HG02571 (cell line): Measurements from ENCODE around the gene NREP.

Experiments used
- ATAC-seq: cut with Tn5 transposase; IDR thresholded peaks from one replicate; pipeline ENCODE4 v1.9.1; 2021; ENCODE audit warnings: mild to moderate bottlenecking, moderate library complexity; ENCODE audit not compliant: unreplicated experiment

Gene NREP, protein sequence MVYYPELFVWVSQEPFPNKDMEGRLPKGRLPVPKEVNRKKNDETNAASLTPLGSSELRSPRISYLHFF

DNA sequence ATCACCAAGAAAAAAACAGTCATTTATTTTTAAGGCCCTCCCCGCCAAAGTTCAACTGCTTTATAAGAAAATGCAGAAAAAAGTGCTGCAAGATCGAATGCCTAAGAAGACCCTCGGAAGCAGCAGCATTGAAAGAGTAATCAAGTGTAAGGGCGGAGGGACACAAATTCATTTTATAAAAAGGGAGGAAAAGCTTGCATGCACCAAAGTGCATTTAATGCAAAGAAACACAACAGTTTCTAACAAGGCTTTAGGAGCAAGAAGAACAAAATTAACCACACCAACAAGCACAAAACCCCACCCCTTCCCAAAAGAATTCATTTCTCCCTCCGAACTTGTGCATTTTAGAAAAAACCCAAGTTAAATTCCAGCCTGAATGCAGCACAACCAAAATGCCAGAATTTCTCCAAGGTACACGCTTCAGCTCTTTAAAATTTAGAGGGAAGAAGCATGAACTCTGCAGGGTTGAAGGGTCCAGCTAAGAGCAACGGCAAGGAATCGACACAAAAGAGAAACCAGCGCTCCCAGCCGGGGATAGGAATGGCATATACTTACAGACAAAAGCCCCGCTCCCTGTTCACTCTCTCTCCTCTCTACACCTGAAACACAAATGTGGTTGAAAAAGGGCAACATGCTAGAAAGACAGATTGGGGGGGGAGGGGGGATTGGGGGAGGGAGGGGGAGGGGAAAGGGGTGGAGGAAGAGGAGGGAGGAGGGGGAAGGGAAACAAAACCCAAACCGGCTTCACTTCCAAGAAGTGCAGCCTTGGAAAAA is at the start of gene NREP:
Gene NREP, minus strand, starts transcription at position 614 of the 774 bp plus-strand sequence. CDS start 1,422 bp downstream, outside the sequence.
- ATAC-seq, result peak; percentile 6

DNA sequence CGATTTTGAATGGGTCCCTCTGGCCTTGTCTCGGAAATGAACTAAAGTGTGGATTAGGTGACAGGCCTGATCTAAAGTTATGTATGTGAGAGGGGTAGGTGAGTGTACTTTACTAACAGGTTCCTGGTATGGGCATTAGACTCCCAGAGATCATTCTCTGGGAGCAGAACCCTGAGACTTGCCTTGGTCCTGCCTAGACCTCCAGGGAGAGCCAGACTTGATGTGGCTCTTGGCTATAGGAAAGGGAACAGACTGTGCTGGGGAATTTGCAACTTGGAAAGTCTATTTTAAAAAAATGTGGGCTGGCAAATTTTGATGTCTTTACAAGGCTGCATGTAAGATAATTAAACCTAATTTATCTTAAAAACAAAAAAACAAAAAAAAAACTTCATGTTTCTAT is 49.8 kb upstream of the NREP start:
- no peak for ATAC-seq

DNA sequence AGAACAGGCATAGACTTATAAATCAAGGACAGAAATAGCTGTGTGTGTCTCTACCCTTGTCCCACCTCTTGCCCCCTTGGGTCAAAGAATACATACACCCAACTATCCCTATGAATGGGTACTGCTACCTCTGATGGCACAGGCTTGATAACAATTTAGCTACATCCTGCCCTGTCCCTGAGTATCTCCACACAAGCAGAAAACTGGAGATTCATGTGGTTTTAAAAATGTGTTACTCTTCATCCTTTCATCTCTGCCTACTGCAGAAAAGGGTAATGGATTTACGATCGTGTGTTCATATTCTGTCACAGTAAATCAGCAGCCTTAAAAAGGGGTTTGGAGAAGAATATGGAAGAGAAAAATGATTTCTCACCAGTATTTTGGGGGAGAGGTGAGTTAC is 49.2 kb upstream of the NREP start:
- ATAC-seq, result no peak

DNA sequence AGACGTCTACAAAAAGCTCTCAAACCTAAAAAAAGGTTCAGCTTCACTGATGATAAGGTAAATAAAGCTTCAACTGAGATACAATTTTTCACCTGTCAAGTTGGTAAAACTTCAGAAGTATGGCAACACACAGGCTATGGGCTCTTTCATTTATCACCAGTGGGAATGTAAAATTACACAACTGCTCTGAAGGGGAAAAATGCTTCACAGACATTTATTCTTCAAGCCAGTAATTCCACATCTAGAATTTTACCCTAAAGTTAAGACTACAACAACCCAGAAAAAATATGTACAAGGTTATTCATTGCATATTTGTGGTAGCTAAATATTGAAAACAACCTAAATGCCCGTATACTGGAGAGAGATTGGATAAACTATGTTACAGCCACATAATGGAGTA is 48.1 kb upstream of the NREP start:
- ATAC-seq, result no peak

DNA sequence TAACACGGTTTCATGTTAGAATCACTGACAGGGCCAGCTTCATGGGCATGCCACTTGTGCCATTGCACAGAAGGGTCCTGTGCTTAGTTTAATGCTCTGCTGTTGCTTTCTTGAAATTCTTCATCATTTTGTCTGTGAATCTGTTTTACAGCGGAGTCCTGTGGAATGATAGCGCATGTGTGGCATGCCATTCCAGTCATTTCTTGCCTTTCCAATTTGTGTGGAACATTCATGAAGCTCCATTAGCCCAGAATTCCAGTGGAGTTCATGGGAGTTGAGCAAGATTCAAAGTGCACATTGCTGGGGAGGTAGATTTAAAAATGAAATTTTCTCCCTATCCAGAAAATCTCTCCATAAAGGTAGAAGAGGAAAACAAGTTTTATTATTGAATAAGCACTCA is 43.4 kb upstream of the NREP start:
- no peak for ATAC-seq

DNA sequence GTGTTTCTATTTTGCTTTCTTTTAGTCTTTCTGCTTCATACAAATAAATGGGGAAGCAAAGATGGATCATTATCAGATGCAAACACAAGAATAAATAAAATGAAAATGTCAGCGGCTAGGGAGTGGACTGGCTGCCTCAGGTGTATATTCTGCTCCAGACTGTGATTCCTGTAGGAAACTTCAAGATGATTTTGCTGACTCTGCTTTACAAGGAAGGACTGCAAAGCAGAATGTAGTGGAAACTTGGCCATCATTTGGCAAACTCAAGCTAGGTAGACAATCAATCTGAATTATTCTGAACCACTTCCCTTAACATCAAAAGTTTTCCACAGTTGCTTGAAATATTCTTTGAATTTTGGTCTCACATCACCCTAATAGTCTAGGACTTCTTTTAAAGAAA is 38.1 kb upstream of the NREP start:
- ATAC-seq, result no peak

DNA sequence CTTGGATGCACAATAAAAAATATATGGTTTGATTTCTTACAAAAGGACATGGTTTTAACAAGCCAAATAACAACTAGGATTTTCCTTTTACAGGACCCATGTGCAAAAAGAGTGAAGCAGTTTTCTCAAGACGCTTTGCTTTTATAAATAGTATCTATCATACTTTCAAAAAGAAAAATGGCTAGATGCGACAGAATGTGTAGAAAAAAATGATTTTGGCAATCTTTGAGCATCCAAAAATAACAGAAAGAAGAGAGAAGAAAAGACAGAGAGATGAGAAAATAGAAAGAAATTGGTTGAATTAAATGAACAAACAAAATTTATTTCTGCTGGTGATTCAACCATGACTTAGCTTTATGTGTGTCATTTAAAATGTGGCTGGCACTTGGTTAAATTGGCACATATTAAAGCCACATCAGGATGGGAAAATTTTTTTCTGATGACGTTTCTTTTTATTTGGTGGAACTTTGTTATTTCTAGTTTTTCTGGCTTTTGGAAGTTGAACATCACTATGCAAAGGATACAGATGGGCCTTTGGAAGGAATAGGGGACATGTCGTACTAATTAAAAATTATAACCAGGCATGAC is 35.6 kb upstream of the NREP start:
- ATAC-seq, result no peak

DNA sequence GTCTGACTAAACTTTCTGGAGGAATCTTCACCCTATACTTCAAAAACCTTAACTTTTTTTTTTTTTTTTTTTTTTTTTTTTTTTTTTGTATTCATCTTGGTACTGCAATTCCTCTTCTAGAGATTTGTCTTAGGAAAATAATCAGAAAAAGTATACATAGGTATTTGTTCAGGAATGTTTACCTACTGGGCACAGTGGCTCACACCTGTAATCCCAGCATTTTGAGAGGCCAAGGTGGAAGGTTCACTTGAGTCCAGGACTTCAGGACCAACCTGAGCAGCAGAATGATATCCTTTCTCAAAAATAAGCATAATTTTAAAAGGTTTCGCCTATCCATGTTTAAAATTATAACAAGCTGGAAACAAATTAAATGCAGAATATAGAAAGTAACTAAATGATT is 33.3 kb upstream of the NREP start:
- no peak for ATAC-seq

DNA sequence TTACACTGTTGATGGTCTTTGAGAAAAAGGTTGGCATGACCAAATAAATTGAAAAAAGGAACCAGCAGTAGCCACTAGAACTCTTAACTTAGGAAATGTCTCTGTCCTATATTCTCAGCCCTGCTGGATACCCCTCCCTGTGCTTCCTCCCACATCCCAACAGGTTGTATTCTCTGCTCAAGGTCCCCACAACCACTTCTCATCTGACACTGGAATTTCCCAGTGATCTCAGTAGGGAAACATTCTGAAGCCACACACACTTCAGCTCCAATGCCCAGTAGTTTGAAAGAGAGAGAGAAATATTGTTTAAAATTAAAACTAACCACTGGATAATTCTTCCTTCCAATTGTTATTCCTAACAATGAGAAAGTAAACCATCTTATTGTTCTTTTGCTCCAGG is 30.0 kb upstream of the NREP start:
- no peak for ATAC-seq

DNA sequence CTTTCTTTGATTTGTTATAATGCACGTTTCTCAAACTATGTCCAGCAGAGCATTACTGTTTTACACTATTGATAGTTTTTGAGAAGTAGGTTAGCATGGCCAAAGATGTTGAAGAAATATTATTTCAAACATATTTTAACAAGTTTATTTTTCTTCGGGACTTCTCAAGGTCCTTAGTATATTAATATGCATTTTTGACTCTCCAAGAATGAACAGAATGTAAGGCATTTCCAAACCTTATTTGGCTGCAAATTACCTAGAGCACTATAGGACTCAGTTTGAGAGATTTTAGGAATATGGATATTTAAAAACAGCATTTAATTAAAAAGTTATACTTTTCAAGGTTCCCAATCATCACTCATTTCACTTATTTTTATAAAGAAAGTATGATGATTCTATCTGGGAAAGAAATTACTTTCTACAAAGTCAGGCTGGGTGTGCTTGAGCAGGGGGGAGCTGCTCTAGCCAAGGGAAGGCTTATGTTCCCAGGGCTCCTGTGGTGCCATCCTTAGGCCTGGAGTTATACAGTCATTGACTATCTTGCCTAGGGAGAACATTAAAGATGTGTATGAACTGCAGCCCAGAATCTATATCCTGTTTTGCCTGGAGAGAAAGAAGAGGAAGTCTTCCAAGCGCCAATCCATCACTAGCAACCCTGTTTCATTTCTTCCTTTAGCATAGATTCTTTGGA is 27.6 kb upstream of the NREP start:
- ATAC-seq, result no peak

DNA sequence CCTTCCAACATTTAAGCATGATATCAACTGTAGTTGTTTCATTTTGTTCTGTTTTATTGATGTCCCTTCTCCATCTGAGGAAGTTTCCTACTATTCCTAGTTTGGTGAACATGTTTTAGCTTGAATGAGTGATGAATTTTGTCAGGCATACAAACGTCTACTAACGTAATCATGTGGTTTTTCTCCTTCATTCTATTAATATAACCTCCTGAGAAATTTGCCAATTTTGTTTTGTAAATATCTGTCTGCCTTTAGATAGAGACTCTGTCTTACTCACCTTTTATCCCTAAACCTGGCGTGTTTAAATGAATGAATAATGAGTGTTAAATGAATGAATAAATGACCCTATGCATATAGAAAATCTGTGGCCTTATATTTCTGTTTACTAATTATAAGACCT is 26.5 kb upstream of the NREP start:
- ATAC-seq, result no peak

DNA sequence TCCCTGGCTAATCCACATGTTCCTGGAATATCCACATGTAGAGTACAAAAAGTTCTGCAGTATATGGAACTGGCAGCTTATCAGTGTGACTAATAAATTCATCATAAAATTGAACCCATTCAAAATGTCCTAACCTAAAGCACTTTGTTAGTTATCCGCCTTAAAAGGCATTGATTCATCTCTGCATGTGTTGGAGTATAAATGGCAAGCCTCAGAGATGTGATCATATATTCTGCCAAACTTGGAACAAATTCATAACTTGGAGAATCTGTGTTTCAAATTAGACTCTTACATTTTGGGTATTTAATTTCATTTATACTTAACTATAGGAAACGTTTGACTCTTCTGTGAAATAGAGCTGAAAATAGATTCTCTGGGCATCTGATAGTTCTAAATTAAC is 25.2 kb upstream of the NREP start:
- no peak for ATAC-seq

DNA sequence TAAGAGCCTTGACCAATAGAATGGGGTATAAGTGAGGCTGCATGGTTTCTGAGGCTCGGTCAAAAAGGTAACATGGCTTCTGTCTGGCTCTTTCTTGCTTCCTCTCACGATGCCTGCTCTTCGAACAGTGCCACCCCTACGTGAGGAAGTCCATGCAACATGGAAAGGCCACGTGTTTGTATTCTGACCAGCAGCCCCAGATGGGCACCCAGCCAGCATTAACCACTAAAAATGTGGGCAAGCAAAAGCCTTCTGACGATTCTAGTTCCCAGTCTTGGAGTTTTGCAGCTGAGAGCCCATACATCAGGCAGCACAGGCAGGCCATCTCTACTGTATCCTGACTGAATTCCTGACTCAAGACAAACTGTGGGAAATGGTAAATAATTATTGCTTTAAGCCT is 24.2 kb upstream of the NREP start:
- ATAC-seq, result no peak

DNA sequence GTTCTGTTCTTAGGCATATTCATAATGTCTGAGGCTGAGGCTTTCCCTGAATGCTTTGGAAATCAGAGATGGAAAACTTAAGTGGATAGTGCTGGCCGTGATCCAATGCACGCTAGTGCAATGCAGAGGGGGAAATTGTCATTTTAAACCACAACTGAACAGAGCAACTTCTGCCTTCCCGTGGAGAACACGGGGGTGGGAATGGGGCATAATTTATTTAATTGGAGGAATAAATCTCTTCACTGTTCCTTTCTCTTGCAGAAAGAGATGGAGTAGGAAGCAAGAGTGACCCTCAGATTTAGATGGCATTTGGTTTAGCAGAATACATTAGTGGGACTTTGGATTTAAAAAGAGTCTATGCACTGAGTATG is 22.9 kb upstream of the NREP start:
- no peak for ATAC-seq

DNA sequence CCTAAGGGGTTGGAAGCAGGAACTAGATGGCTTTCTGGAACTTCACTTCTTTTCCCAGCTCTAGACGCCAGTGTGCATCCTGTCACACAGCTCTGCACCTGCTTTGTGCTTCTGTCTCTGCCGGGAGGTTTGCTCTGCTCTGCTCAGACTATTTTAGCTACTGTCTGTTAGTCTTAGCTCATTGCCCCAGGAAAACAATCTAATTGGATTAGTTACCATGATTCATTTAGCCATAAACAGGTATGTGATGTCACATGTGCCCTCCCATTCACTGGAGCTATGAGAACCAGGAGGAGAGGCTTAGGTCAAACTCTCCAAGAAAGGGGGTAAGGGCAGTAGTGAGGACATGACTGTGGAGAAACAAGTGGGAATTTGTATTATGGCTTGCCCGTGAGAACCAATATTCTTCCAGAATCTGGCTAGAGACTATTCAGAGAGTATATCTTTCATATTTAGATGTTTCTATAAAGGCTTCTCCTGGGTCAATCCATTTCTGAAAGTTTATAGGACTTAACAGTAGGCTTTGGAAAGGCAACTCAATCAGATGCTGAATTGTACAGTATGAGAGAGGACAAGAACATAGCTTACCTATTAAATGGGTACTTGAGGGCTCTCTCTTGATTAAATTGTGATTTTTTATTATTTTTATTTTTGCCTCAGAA is 22.4 kb upstream of the NREP start:
- no peak for ATAC-seq

DNA sequence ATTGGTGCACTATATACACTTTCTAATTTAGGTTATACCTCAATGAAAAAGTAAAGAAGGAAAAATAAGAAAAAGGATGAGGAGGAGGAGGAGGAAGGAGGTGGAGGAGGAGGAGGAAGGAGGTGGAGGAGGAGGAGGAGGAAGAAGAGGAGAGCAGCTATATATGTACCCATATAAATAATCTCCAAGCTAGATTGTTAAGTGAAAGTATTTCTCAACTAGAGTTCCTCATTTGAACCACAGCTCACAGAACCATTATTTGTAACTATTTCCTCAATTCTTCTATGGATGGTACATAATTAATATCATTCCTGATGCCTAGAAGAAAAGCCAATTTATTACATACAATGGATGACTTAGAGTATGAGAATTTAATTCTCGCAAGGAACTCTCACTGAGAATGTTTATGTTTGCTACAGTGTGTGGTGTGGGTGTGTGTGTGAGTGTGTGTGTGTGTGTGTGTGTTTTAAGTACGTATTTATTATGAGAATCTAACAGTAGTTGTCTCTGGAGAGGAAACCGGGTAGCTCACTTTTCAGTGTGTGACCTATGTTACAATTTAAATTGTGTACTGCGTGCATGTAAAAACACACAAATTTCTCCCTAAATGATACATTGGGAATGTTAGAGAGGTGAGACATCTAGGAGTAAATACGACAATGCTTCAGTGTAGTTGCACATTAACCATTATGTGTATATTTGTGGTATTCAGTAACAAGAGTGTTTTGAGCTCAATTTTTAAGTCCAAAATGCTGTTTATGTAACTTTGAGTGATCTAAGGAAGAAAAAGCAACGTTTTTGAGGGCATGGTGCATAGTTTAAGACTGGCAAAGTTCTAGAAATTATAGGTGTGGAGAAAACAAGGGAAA is 20.2 kb upstream of the NREP start:
- no peak for ATAC-seq

DNA sequence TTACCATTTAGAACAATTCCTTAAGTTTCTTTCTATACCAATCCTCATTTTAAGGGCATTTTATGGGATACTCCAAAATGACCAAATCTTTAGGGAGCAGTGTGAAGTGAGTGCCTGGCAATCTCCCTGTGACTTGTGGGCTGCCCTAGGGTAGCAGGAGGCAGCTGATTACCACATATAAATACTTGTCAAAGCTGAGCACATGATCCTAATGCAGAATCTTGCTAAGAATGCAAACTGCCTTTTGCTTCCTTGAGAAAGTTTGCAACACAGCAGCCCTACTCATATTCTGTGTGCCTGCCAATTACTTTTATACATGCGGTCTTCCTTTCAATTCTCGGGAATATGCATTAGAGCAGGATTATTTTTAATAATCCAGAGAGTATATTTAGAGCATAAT is 18.2 kb upstream of the NREP start:
- no peak for ATAC-seq

DNA sequence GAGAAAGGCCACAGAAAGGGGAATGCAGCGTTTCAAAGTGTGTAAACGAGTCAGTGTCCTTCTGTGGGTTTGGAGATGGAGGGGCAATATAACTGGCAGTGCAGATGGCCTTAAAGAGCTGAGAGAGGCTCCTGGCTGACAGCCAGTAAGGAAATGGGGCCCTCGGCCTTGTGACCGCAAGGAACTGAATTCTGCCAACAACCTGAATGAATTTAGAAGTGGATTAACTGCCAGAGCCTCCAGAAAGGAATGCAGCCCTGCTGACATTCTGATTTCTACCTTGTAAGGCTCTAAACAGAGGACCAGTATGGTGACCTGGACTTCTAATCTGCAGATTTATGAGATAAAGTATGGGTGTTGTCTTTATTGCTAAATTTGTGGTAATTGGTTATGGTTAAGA is 17.5 kb upstream of the NREP start:
- ATAC-seq, result no peak

DNA sequence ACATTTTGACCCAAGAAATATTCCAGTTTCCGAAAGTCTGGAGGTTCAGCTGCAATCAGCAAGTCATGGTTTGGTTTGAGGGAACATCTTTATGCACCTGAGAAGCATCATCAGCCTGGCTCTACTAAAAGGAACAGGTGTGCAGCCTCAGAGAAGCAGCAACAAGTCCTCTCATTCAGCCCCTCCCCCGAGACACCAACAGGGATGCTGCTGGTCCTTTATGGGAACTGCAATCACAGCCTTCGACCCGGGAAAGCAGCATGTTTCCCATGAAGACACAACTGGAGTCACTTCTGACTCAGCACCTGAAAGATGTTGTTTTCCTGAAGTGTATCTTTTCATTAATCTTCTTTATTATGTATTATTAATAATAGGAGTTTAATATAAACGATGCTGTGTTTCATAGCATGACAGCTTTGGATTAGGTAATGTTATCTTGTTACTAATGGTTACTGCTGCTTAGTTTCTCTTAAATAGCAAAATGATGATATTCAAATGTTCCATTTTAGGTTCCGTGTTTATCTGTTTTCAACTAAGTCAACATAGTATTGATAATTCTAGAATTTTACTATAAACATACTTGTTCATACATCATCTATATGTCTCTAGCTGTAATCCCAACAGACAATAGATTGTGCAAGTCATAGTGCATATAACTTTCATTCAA is 15.6 kb upstream of the NREP start:
- no peak for ATAC-seq

DNA sequence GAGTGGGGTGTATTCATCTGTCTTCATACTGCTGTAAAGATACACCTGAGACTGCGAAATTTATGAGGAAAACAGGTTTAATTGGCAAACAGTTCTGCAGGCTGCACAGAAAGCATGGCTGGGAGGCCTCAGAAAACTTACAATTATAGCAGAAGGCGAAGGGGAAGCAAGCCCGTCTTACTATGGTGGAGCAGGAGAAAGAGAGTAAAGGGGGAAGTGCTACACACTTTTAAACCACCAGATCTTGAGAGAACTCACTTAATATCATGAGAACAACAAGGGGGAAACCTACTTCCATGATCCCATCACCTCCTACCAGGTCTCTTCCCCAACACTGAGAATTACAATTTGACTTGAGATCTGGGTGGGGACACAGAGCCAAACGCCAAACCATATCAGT is 12.5 kb upstream of the NREP start:
- no peak for ATAC-seq
